ENCODE results near the gene LRRC3C.

- no peak for TF ChIP-seq SIN3A (IDR thresholded peaks at IDR 0.05; ENCODE audit: borderline replicate concordance, insufficient read depth, low read length)
- no peak for TF ChIP-seq REST (IDR thresholded peaks at IDR 0.05; ENCODE audit: insufficient read depth in 1 of 2, low read depth in 2 of 2, low read length in 2 of 2)
- TF ChIP-seq TAF1 (IDR thresholded peaks at IDR 0.05; ENCODE audit: borderline replicate concordance, insufficient read depth, low read length), result no peak
- no peak for TF ChIP-seq POLR2AphosphoS5 (IDR thresholded peaks at IDR 0.05; ENCODE audit: low read depth, low read length)
- no peak for TF ChIP-seq FOXP2 (optimal IDR thresholded peaks at IDR 0.05; ENCODE audit: borderline replicate concordance, extremely low read depth, extremely low read length, insufficient read depth)
Measured at GRCh38 chr17:39923836-39924690, 3.5 kb upstream of the LRRC3C start.

Measured in PFSK-1 (cell line).